ACC112 (cell line): ENCODE measurements around the gene RAB40B.
A peak's percentile ranks its signal among the peaks of the same experiment; 100 is the strongest.
"Not testable (repeated sequence)": the region's sequence is repeated elsewhere in the genome, so short reads cannot be mapped to it uniquely, and the experiment has no call there.

ENCODE experiments used
- H2AFZ ChIP-seq: fragments of 200-600 bp; sonication (generic); one replicate; pipeline ENCODE4 v1.6.0; 2017; ENCODE audit warnings: antibody characterized with exemption, low read length; ENCODE audit not compliant: unreplicated experiment
- H3K27ac ChIP-seq: fragments of 200-600 bp; sonication (generic); 2 replicates; pipeline ENCODE4 v1.5.1; 2014; ENCODE audit warnings: low read depth, mild to moderate bottlenecking, antibody characterized with exemption, low read length, moderate library complexity
- H3K27me3 ChIP-seq: fragments of 200-600 bp; sonication (generic); 2 replicates; pipeline ENCODE4 v1.6.1; 2014; ENCODE audit warnings: mild to moderate bottlenecking, antibody characterized with exemption, low read length, moderate library complexity, mixed read lengths; ENCODE audit not compliant: insufficient read depth
- H3K36me3 ChIP-seq: fragments of 200-600 bp; sonication (generic); 2 replicates; pipeline ENCODE4 v1.6.1; 2016; ENCODE audit warnings: mild to moderate bottlenecking, antibody characterized with exemption, low read length, moderate library complexity, mixed read lengths; ENCODE audit not compliant: insufficient read depth
- H3K4me1 ChIP-seq: fragments of 200-600 bp; sonication (generic); one replicate; pipeline ENCODE4 v1.6.1; 2016; ENCODE audit warnings: low read length, mixed read lengths; ENCODE audit not compliant: insufficient read depth, unreplicated experiment, control insufficient read depth
- H3K4me3 ChIP-seq: fragments of 200-600 bp; sonication (generic); 2 replicates; pipeline ENCODE4 v1.5.1; 2014; ENCODE audit warnings: mild to moderate bottlenecking, low read depth, low read length
- H3K79me2 ChIP-seq: fragments of 200-600 bp; sonication (generic); one replicate; pipeline ENCODE4 v1.6.0; 2016; ENCODE audit warnings: low read length; ENCODE audit not compliant: control insufficient read depth, unreplicated experiment, insufficient read depth

The RAB40B gene

GRCh38 chr17:82698065-82698973, at the start of gene RAB40B:
Gene RAB40B (minus strand): TSS chr17:82698698. CDS start chr17:82698596, 102 bp downstream.
- H3K27ac ChIP-seq, result no peak within 1 kb of the TSS
- H3K27me3 ChIP-seq, result peaks cover 5% of the 10 kb centered on the region; the same call in 1 of the 2 replicates
- no peaks in the 10 kb centered on the region for H3K36me3 ChIP-seq
- H3K4me3 ChIP-seq, result peak within 1 kb of the TSS; percentile 87
- no peaks in the 10 kb centered on the region for H3K79me2 ChIP-seq
- peak within 1 kb of the TSS; percentile 64 for H2AFZ ChIP-seq
- H3K4me1 ChIP-seq, result no peaks in the 10 kb centered on the region

GRCh38 chr17:82745524-82745923, 47.0 kb upstream of the RAB40B start:
- Histone ChIP-seq H3K4me1 (no peaks in the 10 kb centered on the region), H2AFZ (no peak overlapping the region), H3K27ac (no peak overlapping the region), H3K27me3 (no peaks in the 10 kb centered on the region), H3K4me3 (no peak overlapping the region), H3K36me3 (peaks cover 10% of the 10 kb centered on the region; the same call in 1 of the 2 replicates), H3K79me2 (no peaks in the 10 kb centered on the region)

GRCh38 chr17:82744736-82745135, 46.2 kb upstream of the RAB40B start:
- not testable (repeated sequence) for H3K27me3 ChIP-seq, H3K4me3 ChIP-seq, H3K27ac ChIP-seq, H2AFZ ChIP-seq, H3K79me2 ChIP-seq, H3K4me1 ChIP-seq
- H3K36me3 ChIP-seq, result peaks cover 13% of the 10 kb centered on the region; the same call in 1 of the 2 replicates

GRCh38 chr17:82743344-82744219, 45.1 kb upstream of the RAB40B start:
- H3K27ac ChIP-seq, result no peak overlapping the region
- H3K79me2 ChIP-seq, result no peaks in the 10 kb centered on the region
- H3K36me3 ChIP-seq, result peaks cover 13% of the 10 kb centered on the region; the same call in 1 of the 2 replicates
- no peak overlapping the region for H2AFZ ChIP-seq
- no peaks in the 10 kb centered on the region for H3K4me1 ChIP-seq
- no peaks in the 10 kb centered on the region for H3K27me3 ChIP-seq
- no peak overlapping the region for H3K4me3 ChIP-seq

- Histone ChIP-seq H3K27me3 (no peaks in the 10 kb centered on the region), H3K4me3 (no peak overlapping the region), H3K79me2 (no peaks in the 10 kb centered on the region), H3K36me3 (peaks cover 13% of the 10 kb centered on the region; the same call in 1 of the 2 replicates), H2AFZ (no peak overlapping the region), H3K4me1 (no peaks in the 10 kb centered on the region), H3K27ac (no peak overlapping the region)
Observed at GRCh38 chr17:82740906-82741759, 42.6 kb upstream of the RAB40B start.

- Histone ChIP-seq H3K27ac (no peak overlapping the region), H3K79me2 (no peaks in the 10 kb centered on the region), H3K4me3 (no peak overlapping the region), H3K27me3 (no peaks in the 10 kb centered on the region), H3K36me3 (peaks cover 21% of the 10 kb centered on the region), H2AFZ (no peak overlapping the region), H3K4me1 (no peaks in the 10 kb centered on the region)
Observed at GRCh38 chr17:82737967-82738877, 39.7 kb upstream of the RAB40B start.

GRCh38 chr17:82736511-82737185, 38.1 kb upstream of the RAB40B start:
- Histone ChIP-seq H2AFZ (no peak overlapping the region), H3K4me3 (no peak overlapping the region; the same call in 1 of the 2 replicates), H3K27me3 (no peaks in the 10 kb centered on the region), H3K36me3 (peaks cover 25% of the 10 kb centered on the region), H3K79me2 (no peaks in the 10 kb centered on the region), H3K27ac (no peak overlapping the region), H3K4me1 (no peaks in the 10 kb centered on the region)

GRCh38 chr17:82734987-82735866, 36.7 kb upstream of the RAB40B start, which contains the start of gene FN3K:
Gene FN3K (plus strand): TSS chr17:82735615. CDS start chr17:82735637, 22 bp downstream.
- peak within 1 kb of the TSS; percentile 53 for H2AFZ ChIP-seq
- peak within 1 kb of the TSS; percentile 76 for H3K4me3 ChIP-seq
- H3K27me3 ChIP-seq, result no peaks in the 10 kb centered on the region
- H3K36me3 ChIP-seq, result peaks cover 17% of the 10 kb centered on the region
- no peaks in the 10 kb centered on the region for H3K4me1 ChIP-seq
- H3K79me2 ChIP-seq, result no peaks in the 10 kb centered on the region
- H3K27ac ChIP-seq, result no peak within 1 kb of the TSS
